Activated naive CD8-positive, alpha-beta T cell treated with anti-CD3 and anti-CD28 coated beads, Interleukin-2, amount 50 U/mL, for 16 hours (primary cell): ENCODE measurements around the gene TMEM255B.

ENCODE experiments used
- DNase-seq: peaks from one replicate; pipeline ENCODE4 v3.0.0-alpha.2; 2020; ENCODE audit warnings: low read depth, low spot score

The TMEM255B gene

DNA sequence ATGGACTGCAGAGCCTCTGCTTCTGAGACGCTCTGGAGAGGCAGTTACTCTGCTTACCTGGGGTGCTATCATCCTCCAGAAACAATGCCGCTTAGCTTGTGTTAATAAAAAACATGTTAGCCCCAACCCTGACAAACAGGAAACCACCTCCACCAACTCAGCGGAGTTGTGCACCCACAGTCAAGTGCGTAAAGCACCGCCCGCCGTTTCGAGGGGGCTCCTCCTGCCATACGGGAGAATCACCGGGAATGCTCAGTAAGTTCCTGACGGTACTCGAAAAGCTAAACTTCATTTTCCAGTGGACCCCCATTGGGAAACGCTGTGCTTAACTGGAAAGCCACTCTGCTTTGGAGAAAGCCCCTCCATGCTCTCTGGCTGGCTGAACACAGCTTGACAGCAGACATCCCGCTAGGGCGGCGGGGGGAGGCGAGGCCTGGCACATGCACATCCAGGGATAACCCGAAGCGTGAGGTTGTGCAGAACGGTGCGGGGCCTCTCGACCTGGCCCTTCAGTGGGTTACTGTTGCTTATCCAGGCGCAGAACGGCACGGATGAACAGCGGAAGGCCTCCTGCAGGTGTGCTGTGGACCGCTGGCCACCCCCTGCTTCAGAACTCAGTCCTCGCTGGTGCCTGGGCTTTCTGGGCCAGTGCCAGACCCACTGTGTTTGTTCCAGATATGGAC is 87.8 kb downstream of the TMEM255B start:
- DNase-seq: no peak

DNA sequence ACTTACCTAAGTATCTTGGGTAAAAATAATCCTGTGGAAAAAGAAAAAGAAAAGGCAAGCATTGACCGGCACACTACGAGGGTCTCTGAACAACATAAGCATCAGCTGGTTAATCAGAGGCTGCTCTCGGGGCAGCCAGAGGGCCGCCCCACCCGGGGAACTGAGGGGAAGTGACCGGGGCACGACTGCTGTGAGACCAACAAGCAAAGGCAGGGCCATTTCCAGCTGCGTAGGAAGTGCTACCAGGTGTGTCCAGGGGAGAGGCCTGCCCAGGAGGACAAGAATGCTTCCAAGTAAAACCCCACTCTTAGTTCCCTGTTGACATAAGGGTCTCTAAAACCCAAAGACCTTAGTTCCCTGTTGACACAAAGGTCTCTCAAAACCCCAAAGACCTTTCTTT is 89.0 kb downstream of the TMEM255B start:
- DNase-seq: no peak

DNA sequence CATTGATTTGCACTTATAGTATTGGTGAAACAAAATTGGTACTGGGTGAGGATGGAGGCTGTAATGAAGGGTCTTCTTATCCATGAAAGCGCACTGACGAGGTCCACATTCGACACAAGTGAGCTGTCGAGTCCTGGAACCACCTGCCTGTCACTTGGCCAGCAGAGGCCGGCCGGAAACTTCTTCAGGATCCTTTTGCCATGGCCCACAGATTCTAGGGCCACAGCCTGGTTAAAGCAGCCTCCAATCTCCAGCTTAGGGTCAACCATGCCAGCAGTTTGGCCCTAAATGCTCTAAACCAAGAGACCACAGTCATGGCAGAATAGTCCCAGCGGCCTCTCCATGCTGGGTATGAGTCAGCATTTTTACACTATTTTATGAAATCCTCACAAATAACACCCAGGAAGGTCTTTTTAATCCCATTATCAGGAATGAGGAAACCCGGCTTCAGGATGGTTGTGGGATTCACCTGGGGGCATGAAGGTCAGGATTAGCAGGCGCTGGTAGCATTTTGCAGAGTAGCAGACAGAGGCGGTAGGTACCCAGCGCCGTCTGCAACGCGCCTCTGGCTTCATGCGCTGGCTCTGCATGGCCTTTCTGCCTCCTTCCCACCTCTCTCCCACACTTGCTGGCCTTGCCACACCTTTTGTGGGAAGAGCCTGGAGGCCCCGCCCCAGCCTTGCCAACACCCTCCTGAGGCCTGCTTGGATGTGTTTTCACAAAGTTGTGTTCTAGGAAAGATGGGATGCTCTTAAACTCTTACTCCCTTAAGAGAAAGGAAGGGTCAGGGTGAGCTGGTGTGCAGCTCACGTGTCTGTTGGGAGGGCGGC is 89.6 kb downstream of the TMEM255B start:
- DNase-seq: no peak

DNA sequence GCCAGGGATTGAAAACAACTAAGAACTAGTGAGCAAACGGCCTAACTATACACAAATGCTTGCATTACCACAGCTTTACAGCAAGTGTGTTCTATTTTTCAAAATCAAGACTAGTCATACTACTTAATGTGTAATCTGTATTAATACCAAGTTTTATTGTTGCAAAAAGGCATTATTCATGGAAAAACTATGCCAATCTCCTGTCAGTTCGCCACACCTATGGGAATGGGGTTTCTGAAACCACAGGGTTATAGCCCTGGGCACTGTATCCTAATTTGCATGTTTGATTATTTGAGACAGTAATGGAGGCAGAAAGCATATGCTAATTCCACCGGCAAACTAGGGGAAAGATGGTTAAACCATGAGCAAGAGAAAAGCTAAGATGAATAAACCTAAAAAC is 90.5 kb downstream of the TMEM255B start:
- no peak for DNase-seq

DNA sequence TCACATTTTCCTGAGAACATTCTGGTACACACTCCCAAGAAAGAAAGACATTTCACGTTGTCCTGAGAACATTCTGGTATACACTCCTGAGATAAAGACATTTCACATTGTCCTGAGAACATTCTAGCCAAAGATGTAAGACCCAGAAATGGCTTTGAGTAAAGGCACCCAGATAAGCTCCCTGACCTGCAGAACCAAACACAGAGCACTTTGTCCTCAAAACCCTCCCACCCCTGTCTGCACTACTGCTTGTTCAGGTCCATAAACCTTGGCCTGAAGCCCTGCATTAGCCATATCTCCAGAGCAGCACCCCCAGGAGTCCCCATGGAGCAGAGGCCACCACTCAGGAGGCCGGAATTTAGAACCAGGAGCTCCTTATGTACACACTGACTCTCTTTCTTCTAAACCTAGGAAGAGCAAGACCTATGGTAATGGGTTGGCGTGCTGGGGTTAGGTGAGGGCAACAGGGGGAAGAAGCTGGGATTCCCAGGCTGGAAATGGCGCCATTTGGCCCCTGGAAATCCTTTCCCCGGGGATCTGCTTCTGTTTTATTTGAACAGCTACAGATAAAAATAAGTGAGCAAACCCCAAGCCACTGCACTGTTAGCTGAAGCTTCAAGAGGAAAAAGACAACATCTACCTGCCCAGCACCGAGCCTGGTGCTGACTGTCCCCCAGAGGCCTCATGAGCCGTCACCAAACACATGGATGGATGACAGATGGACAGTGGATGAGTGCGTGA is 91.1 kb downstream of the TMEM255B start:
- no peak for DNase-seq

DNA sequence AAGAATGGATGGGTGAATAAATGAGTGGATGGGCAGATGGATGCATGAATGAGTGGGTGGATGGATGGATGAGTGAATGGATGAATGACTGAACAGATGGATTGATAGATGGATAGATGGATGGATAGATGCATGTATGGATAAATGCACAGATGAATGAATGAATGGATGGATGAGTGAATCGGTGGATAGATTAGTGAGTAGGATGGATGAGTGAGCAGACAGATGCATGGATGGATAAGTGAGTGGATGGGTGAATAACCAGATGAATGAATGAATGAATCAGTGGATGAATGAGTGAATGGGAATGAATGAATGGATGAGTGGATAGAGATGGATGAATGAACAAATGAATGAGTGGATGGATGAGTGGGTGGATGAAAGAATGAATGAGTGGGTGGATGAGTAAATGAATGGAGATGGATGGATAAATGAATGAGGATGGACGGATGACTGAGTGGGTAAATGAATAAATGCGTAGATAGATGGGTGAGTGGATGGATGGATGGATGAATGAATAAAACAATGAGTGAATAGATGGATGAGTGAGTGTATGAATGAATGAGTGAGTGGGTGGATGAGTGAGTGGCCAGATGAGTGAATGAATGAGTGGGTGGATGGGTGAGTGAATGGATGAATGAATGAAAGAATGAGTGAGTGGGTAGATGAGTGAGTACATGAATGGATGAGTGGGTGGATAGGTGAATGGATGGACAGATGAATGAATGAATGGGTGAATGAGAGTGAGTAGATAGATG is 91.9 kb downstream of the TMEM255B start:
- DNase-seq: no peak

DNA sequence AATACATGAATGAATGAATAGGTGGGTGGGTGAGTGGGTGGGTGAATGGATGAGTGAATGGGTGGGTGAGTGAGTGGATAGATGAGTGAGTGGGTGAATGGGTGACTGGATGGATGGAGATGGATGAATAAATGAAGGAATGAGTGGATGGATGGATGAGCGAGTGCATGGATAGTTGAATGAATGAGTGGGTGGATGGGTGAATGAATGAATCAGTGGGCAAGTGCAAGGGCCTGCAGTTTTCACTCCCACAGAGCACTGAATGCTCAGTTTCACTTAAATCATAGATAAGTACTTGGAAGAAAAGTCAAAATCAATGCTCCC is 92.4 kb downstream of the TMEM255B start:
- DNase-seq: no peak

DNA sequence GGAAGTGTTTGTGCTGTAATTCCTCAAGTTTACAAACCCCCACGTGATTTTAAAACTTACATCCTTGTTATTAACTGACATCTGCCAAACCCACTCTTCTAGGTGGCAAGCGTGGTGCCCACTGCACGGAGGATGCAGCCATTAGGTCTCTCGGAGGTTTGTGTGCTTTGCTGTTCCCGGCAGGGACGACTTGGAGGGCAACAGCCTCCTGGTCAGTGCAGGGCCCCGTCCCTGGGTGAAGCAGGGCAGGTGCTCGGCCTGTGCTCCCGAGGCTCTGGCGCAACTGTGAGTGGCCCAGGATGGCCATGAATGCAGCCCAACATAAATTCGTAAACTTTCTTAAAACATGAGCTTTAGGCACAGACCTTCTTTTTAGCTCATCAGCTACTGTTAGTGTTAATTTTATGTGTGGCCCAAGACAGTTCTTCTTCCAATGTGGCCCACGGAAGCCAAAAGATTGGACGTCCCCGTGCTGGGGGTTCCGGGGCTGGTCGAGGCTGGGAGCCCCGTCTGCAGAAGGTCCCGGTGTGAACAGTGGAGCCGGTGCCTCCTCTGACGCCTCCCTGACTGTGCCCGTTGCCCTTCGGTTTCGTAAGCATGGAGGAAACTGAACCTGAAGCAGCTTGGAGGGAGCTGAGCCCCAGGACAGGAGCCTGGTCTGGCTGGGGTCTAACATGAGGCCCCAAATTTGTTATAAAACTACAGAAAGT is 93.0 kb downstream of the TMEM255B start:
- no peak for DNase-seq

DNA sequence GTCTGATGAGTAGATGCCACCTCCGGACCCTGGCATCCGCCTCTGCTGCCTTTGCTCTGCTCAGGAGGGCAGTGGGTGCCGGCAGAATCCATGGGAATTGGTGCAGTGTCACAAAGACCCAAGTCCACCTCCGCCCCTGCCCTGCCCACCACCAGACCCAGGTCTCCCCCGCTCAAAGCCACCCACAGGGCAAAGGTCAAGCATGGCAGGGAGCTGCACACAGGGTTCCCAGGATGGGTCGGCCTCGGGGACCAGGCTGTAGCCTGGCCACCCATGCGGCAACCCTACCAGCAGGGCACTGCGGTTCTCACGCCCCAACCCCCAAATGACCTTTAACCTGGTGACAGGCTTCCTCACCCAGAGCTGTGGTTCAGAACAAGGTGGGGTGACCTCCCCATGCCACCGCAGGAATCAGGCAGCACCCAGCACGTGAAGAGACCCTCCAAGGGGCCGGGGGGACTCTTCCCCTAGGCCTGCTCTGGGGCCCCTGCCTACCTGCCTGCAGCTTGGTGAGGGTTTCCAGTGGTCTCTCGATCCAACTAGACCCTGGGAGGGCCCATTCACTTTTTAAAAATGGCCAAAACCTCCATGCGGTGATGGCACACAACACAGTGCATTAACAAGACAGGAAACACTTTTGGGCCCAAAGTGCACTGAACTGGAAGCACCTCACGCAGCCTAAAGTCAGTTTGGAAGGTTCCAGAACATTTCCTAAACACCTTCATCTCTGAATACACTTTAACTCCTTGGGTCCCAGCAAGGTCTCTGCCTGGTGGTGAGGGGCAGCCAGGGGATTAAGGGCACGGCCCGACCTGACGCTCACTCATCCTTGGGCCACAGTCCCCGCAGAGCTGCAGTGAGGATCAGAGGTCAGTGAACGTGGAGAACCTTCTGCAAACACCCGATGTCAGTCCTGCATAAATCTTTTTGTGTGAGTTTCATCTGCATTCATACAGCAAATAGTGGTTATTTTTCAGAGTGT is 93.8 kb downstream of the TMEM255B start:
- no peak for DNase-seq

DNA sequence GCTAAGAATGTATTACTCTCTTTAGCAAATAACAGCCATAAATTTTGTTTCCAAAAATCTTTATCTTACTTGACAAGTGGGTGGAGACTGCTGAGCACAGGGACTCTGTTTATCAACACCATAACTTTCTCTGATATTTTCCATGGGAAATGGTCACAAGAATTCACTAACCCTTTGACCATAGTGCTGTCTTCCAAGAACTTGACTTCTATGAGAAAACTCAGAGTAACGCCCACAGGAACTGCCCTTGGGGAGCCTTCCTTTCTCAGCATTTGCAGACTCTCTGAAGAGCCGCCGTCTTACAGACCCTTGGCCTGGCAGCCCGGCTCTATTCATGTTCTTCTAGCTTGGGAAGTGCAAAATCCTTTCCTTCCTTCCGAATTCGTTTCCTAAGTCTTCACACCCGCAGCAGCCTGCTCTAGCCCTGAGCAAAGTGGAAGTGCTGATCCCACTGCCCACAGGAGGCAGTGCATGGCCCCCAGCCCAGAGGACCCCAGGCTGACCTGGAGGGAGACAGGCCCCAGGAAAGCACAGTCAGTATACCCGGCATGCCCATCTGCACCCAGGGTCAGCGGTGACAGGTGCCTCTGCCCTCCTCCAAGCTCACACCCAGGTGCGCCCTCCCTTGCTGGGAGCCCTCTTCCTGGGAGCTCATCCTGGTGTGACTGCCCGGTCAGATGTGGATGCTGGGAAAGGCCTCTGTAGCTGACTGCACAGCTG is 94.7 kb downstream of the TMEM255B start:
- no peak for DNase-seq

DNA sequence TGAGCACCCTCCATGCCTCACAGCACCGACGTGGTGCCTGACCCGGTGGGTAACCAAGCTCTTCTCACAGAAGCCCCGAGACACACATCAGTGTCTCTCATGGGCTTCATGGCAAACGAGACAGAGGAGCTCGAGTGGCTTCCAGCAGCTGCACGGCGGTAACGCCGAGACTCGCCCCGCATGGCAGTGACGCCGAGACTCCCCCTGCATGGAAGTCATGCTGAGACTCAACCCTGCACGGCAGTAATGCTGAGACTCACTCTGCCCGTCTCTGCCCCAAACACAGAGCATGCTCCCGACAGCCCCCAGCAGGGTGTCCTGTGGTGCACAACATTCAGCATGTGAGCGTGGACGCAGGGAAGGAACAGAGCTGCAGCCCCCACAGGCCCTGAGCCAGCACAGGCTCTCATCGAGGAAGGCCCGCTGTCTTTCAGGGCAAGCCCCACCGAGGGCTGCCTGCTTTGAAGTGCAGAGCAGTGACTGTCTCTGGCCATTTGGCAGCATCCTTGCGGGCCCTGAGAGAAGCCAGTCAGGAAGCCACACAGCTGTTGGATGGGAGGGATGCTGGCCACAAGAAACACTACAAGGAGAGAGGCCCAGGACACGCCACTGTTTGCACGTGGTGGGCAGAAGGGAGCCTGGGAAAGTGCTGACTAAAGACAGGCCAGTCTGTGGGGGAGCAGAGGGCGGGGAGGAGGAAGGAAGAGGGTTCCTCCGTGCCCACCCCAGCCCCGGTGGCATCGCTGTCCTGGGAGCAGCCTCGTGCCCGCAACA is 95.4 kb downstream of the TMEM255B start:
- no peak for DNase-seq

DNA sequence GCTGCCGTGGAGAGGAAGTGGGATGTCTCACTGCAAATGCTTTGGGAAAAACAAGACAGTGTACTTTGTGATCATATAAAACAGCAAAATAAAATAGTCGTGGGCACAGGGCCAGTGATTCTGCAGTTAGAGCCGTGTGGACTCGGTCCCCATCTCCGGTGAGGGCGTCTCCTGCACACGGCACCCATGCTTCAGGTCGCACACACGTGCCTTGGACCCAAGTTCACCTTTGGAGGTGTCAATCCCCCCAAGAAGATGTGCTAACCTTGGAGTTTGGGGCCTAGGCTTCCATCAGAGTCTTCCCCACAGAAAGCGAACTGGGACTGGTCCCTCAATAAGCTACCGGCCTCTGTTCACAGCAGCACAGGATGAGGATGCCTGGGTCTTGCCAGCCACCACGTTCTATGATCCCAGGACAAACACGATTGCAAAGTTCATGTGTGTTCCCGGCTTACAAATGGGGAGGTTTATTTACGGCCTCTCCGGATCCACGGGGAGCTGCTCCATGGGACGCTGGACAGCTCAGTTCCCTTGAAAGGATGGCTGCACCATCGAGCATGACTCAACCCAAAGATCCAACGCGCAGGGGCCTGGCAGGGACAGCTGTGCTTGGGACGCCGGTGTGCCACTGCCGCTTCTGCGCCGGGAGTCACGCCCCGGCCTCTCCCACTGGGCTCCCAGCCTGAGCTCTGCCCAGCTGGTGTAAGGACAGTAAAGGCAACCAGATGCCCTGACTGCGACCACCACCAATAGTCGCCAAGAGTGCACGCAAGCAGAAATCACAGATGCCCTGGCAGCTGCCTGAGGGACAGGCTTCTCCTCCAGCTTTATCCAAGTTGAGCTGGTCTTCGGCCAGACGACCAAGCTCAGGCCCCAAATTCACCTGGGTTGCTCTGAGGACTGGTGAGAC is 96.2 kb downstream of the TMEM255B start:
- no peak for DNase-seq

DNA sequence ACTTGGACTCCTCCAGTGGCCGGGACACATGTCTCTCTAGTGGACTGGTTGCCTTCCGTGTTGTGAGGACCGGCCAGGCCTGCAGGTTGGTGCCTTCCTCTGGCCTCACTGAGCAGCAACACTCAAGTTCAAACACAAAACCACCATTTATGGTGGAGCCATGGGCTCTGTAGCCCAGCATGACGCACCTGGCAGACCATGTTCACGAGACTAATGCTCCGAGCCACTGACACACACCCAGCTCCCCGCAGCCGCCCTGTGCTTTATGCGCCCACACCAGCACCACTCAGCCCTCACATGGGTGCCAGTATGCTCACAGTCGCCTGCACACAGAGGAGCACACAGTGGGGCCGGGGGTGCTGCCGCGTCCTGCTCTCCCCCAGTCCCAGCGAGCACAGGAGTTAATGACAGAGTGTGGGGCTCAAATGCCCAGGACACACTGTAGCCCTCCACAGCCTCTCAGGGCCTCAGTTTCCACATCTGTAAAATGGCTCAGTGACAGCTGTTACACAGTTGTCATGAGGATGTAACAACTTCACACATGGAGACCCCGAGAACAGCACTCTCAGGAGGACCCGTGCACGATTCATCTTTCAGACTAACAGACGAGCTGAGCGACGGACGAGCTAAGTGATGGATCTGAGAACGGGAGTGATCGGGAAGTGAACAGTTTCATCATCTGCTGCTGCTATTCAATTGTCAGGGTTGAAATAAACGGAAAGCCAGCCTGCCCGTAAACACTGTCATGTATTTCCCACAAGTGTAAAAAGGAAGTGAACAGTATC is 97.1 kb downstream of the TMEM255B start:
- DNase-seq: no peak

DNA sequence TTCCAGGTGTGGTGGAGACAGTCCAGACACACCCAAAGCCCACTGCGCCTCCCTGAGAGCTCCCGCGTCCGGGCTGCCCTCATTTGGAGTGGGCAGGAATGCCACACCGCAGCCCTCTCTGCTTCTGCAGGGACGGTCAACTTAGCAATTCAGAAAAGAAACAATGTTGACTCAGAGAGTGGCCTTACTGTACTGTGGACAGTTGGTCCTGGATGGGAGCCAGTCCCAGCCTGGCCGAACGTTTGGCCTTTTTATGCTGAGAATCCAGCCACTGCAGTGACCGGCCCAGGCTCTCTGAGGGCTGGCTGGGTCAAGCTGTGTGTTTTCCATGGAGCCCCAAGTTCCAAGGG is 97.7 kb downstream of the TMEM255B start:
- no peak for DNase-seq

DNA sequence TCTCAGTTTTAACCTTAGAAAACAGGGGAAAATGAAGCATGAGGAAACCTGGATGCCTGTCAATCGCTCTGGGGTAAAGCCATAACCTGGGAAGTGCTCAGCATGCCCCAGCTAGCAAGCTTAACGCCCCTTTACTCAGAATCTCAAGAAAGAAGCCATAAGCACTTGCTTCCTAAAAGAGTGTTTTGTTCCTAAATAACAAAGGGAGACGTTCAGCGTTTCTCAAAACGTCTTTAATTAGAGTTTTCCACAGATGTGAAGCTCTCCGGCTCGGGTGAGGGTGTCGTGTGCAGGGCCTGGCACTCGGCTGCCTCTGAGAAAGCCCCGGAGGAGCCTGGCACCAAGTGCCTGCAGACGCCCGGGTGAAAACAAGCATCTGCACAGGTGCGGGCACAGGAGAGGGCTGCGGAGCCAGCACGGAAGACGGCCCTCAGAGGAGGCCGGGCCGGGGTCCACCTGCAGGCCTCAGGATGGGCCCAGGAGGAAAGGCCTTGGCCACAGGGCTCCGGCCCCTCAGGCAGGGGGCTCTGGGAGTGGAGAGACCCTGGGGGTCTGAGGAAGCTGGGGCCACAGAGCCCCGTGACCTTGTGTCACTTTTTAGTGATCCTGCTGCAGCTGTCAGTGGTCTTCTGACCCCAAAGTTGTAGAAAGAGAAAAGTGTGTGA is 98.6 kb downstream of the TMEM255B start:
- DNase-seq: no peak

DNA sequence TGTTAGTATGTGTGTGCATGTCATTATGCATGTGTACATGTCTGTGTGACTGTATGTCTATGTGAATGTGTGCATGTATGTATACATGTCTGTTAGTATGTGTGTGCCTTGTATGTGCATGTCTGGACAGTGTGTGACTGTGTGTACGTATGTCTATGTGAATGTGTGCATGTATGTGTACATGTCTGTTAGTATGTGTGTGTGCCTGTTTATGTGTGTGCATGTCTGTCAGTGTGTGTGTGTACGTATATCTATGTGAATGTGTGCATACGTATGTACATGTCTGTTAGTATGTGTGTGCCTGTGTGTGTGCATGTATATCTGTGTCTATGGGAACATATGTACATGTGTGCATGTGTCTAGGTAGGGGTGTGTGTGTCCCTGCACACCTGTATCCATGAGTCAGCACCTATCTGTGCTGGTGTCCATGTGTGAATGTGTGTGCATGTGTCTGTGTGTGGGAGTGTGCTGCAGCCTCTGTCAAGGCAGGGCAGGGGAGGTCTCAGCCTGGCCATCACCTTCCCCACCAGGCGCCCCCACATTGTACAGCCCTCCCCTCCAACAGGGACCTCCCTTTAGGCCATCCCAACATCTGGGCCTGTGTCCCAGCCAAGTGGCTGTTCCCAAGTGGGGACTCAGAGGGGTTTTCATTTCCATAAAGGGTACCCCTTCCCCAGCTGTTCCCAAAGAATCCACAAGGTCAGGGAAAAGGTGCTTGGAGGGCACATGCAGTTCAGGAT is 100.5 kb downstream of the TMEM255B start:
- no peak for DNase-seq
